ENCODE measurements around the gene ACTR2. TPM values are rescaled to one million over a fixed set of nuclear protein-coding genes. Genes with fewer than 3 reads are reported as not detected.

ACTR2 gene
- total RNA-seq, 4 donors from 2014 or later, result 62.9 to 128 (median 89.5) TPM

DNA sequence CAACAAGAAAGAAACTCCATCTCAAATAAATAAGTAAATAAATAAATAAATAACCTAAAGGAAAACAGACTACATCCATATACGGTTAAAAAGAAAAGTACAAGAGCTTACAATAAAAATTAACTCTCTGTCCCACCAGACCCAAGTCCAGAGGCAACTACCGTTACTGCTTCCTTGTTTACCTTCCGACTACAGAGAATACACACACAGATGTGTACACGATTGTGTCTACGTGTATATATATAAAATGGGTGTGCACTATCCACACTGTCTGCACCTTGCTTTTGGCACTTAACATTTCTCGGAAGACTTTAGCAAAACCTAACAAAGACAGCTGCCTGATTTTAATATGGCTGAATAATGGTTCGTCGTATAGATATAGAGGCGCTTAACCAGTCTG, 69.9 kb downstream of the ACTR2 start:
- no peaks in the 10 kb centered on the region for H3K9me3 ChIP-seq
- peaks cover 0 to 12% (median 8%) of the 10 kb centered on the region in 4 donors for H3K4me1 ChIP-seq
- no peaks in the 10 kb centered on the region for H3K27me3 ChIP-seq
- no peak for DNase-seq
- TF ChIP-seq, protein P1, sequence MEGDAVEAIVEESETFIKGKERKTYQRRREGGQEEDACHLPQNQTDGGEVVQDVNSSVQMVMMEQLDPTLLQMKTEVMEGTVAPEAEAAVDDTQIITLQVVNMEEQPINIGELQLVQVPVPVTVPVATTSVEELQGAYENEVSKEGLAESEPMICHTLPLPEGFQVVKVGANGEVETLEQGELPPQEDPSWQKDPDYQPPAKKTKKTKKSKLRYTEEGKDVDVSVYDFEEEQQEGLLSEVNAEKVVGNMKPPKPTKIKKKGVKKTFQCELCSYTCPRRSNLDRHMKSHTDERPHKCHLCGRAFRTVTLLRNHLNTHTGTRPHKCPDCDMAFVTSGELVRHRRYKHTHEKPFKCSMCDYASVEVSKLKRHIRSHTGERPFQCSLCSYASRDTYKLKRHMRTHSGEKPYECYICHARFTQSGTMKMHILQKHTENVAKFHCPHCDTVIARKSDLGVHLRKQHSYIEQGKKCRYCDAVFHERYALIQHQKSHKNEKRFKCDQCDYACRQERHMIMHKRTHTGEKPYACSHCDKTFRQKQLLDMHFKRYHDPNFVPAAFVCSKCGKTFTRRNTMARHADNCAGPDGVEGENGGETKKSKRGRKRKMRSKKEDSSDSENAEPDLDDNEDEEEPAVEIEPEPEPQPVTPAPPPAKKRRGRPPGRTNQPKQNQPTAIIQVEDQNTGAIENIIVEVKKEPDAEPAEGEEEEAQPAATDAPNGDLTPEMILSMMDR (IDR thresholded peaks at IDR 0.05), result no peak
- no peak for TF ChIP-seq POLR2A (IDR thresholded peaks at IDR 0.05)
- no peaks in the 10 kb centered on the region for H3K36me3 ChIP-seq
- H3K4me3 ChIP-seq, result no peak overlapping the region
- H3K27ac ChIP-seq, result no peak overlapping the region

DNA sequence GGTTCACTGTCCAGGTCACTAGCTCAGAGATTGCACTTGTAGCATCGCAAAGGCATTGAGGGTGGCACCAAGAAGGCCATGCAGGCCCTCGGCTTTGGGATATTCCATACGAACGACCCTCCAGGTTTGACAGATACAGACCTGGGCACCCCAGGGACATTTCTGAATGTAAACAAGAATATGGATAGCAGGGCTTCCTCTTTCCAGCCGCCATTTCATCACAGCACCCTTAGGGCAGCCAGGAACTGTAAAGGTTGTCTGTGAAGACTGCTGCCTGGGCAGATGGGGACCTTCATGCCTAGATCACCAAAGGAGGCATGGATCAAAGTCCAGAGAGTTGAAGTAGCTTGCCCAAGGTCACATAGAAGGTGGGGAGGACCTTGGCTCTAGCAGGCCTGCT, 70.5 kb downstream of the ACTR2 start:
- Histone ChIP-seq H3K27ac (no peak overlapping the region), H3K36me3 (no peaks in the 10 kb centered on the region), H3K27me3 (no peaks in the 10 kb centered on the region), H3K4me1 (peaks cover 0 to 10% (median 8%) of the 10 kb centered on the region in 4 donors), H3K9me3 (no peaks in the 10 kb centered on the region), H3K4me3 (no peak overlapping the region)
- no peak for DNase-seq
- TF ChIP-seq, protein P1 (IDR thresholded peaks at IDR 0.05), result no peak
- TF ChIP-seq POLR2A (IDR thresholded peaks at IDR 0.05), result no peak

DNA sequence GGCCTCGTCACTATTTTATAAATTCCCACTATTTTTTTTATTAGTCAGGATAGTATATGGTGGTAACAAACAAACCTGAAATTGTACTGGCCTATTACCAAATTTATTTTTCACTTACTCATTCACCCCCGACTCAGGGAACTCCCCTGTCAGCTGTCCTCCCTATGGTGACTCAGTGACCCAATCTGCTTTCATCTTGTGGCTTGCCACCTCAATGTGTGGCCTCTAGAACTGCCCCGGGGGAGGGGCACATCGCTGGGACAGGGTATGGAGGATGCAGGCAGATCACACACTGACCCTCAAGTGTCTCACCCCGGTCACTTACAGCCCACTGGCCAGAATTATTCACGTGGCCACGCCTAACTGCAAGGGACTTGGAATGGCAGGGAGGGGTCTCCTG, 71.6 kb downstream of the ACTR2 start:
- Histone ChIP-seq H3K4me1 (peaks cover 0 to 10% (median 8%) of the 10 kb centered on the region in 4 donors), H3K4me3 (no peak overlapping the region), H3K27ac (peak overlapping the region in 1 of 4 donors; percentile 43), H3K27me3 (no peaks in the 10 kb centered on the region), H3K36me3 (no peaks in the 10 kb centered on the region), H3K9me3 (no peaks in the 10 kb centered on the region)
- TF ChIP-seq, protein P1 (IDR thresholded peaks at IDR 0.05), result no peak
- TF ChIP-seq POLR2A (IDR thresholded peaks at IDR 0.05), result no peak
- DNase-seq, result no peak

DNA sequence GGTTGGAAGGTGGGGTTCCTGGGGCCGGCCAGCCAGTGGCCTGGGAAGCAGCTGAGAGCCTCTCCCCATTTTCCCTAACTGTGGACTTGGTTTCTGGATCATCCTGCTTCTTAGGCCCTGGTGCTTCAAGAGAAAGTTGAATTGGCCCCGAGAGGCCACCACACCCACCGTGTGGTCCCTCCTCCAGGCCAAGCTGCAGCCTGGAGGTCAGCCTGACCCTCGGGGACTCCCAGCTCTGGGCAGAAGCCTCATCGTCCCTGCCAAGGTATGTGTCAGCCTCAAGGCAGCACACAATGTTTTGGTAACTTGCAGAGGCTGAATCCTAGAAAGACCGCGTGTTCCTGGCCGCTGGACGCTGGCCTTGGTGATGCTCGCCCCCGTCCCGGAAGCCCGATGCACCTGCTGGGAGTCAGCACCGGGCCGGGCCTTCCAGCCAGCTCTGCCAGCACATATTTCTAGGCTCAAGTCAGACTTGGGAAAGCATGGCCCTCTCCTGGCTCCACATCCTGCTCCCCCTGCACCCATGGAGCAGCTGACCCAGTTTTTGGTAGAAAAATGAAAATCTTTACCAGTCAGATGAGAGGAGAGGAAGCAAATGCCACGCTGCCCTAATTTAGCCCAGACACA, 72.6 kb downstream of the ACTR2 start:
- Histone ChIP-seq H3K4me3 (no peak overlapping the region), H3K4me1 (peaks cover 0 to 10% (median 8%) of the 10 kb centered on the region in 4 donors), H3K27me3 (no peaks in the 10 kb centered on the region), H3K36me3 (no peaks in the 10 kb centered on the region), H3K27ac (peak overlapping the region in 3 of 4 donors; percentile 16 to 62 (median 43)), H3K9me3 (no peaks in the 10 kb centered on the region)
- peak in 1 of 3 donors; percentile 68 for DNase-seq
- no peak for TF ChIP-seq POLR2A (IDR thresholded peaks at IDR 0.05)
- TF ChIP-seq, protein P1 (IDR thresholded peaks at IDR 0.05), result no peak

DNA sequence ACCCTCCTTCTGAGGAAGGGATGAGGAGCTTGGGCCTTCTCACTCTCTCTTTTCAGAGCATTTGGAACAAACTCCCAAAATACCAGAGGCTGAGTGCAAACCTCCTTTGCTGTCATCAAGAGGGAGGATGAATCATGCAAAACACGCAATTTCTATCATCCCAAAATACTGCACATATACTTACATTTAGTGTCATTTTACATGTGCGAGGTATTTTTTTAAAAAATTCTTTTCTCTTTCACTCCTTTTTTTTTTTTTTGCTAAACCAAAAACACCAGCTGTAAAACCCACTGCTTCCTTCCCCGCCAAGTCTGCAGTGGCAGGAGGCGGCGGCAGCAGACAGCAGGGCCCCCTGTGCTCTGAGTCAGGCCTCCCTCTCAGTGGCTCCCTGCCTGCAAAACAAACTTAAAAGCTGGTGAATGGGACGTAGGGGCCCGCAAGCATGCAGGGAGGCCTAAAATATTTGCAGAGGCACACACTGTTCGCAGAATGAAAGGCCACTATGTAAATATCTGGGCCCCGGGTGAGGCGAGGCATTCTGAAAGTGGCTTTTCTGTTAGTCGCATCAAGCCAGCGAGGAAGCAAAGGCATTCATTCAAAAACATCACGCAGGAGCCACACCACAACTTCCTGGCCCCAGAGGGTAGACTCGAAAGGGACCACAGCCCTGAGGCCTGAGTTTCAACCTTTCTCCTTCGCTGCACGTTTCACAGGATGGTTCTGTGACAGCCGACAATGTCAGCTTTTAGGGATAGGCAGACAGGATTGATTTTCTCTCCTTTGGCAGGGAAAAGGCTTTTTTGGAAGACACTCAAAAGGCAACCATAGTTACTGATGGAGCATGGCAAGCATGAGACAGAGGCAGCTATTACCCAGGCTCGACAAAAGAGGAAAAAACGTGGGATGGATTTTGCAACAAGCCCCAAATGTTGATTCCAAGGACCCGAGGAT, 73.4 kb downstream of the ACTR2 start:
- TF ChIP-seq, protein P1 (IDR thresholded peaks at IDR 0.05), result no peak
- no peak for TF ChIP-seq POLR2A (IDR thresholded peaks at IDR 0.05)
- H3K27ac ChIP-seq, result peak overlapping the region; percentile 43 to 62 (median 56)

More for the DNA sequence above, 73.4 kb downstream of the ACTR2 start:
- no peaks in the 10 kb centered on the region for H3K9me3 ChIP-seq
- no peaks in the 10 kb centered on the region for H3K27me3 ChIP-seq
- H3K36me3 ChIP-seq, result no peaks in the 10 kb centered on the region
- H3K4me3 ChIP-seq, result peak overlapping the region in 1 of 4 donors; percentile 26
- H3K4me1 ChIP-seq, result peaks cover 0 to 10% (median 8%) of the 10 kb centered on the region in 4 donors
- DNase-seq, result peak in 2 of 3 donors; percentile 63 to 75

Data from Peyer's patch (tissue), 4 donors.